HepG2 (cell line): Measurements from ENCODE around the gene CCNYL1. TPM values are rescaled to one million over a fixed set of nuclear protein-coding genes. Genes with fewer than 3 reads are reported as not detected.

Experiments
- BRD4 ChIP-seq: sonication (generic); formaldehyde crosslinking; IDR thresholded peaks from 2 replicates; pipeline ENCODE4 v1.4.0; 2020; ENCODE audit warnings: missing genetic modification reagents
- DNMT3B ChIP-seq: conservative IDR thresholded peaks from 2 replicates; pipeline ENCODE4 v1.6.1; 2016; ENCODE audit warnings: missing biosample characterization, control low read depth
- FOXK1 ChIP-seq: sonication (generic); formaldehyde crosslinking; IDR thresholded peaks from 2 replicates; pipeline ENCODE4 v1.4.0; 2020; ENCODE audit warnings: low read depth, missing genetic modification reagents, borderline replicate concordance
- HOXA3 ChIP-seq: sonication (generic); formaldehyde crosslinking; IDR thresholded peaks from 2 replicates; pipeline ENCODE4 v1.5.0; 2020; ENCODE audit warnings: missing genetic modification reagents
- MZF1 ChIP-seq: sonication (generic); formaldehyde crosslinking; IDR thresholded peaks from 2 replicates; pipeline ENCODE4 v1.8.1; 2023; ENCODE audit warnings: mild to moderate bottlenecking, missing genetic modification reagents, borderline replicate concordance
- PAF1 ChIP-seq: IDR thresholded peaks from 2 replicates; pipeline ENCODE4 v1.6.1; 2016; ENCODE audit warnings: missing genetic modification reagents, missing compliant biosample characterization
- PAX8 ChIP-seq: sonication (generic); formaldehyde crosslinking; IDR thresholded peaks from 2 replicates; pipeline ENCODE4 v1.8.0; 2022; ENCODE audit warnings: mild to moderate bottlenecking, missing genetic modification reagents, borderline replicate concordance
- PCBP1 ChIP-seq: fragments of 200-400 bp; formaldehyde crosslinking; IDR thresholded peaks from 2 replicates; pipeline ENCODE4 v1.6.1; 2017; ENCODE audit warnings: mild to moderate bottlenecking, low read depth, low read length, borderline replicate concordance
- TSC22D2 ChIP-seq: sonication (generic); formaldehyde crosslinking; IDR thresholded peaks from 2 replicates; pipeline ENCODE4 v1.5.1; 2020; ENCODE audit warnings: missing genetic modification reagents, mild to moderate bottlenecking, borderline replicate concordance
- ZKSCAN1 ChIP-seq: fragments of 150-350 bp; IDR thresholded peaks from 2 replicates; pipeline ENCODE4 v1.6.1; 2014; ENCODE audit warnings: low read length
- ZNF331 ChIP-seq: sonication (generic); formaldehyde crosslinking; IDR thresholded peaks from 2 replicates; pipeline ENCODE4 v1.4.0; 2020; ENCODE audit warnings: missing genetic modification reagents
- ZNF878 ChIP-seq: sonication (generic); formaldehyde crosslinking; IDR thresholded peaks from 2 replicates; pipeline ENCODE4 v1.8.1; 2023; ENCODE audit warnings: mild to moderate bottlenecking, missing genetic modification reagents, moderate library complexity
- polyA plus RNA-seq, 8 experiments: library from polyadenylated mRNA; depleted of rRNA in 3 of 8; stranded (reverse) in 7 of 8; unstranded in 1 of 8; fragments of >200 nt; fragmentation: Illumina TruSeq in 4 of 8; extraction: Trizol in 4 of 8; gene quantifications; 2 replicates each; pipeline versions ENCODE4 v1.2.1 to v1.2.3, GENCODE V29; 2011 to 2016; ENCODE audit warnings: low read depth in 4 of 8, missing spikeins in 1 of 8, mixed read lengths in 1 of 8; ENCODE audit not compliant: insufficient read depth in 1 of 8
- total RNA-seq, 5 experiments: library from RNA; depleted of rRNA; stranded (reverse); fragments of >200 nt; fragmentation: Illumina TruSeq; extraction: Trizol; gene quantifications; 2 replicates each; pipeline ENCODE4 v1.2.3, GENCODE V29; 2016; ENCODE audit warnings: low read depth in 1 of 5
- TF ChIP-seq, protein P1 (sequence below): sonication (generic); formaldehyde crosslinking; IDR thresholded peaks from 2 replicates; pipeline ENCODE4 v1.9.0; 2022; ENCODE audit warnings: low read depth, missing genetic modification reagents
- TF ChIP-seq, protein P2 (sequence below): sonication (generic); formaldehyde crosslinking; IDR thresholded peaks from 2 replicates; pipeline ENCODE4 v1.9.0; 2021; ENCODE audit warnings: missing genetic modification reagents, borderline replicate concordance
- TF ChIP-seq, protein P3 (sequence below): sonication (generic); formaldehyde crosslinking; IDR thresholded peaks from 2 replicates; pipeline ENCODE4 v1.4.0; 2020; ENCODE audit warnings: missing genetic modification reagents, borderline replicate concordance
- TF ChIP-seq, protein P4 (sequence below): sonication (generic); formaldehyde crosslinking; IDR thresholded peaks from 2 replicates; pipeline ENCODE4 v1.8.0; 2022; ENCODE audit warnings: mild to moderate bottlenecking, missing genetic modification reagents, borderline replicate concordance
- TF ChIP-seq, protein P5 (sequence below): sonication (generic); formaldehyde crosslinking; IDR thresholded peaks from 2 replicates; pipeline ENCODE4 v1.4.0; 2020; ENCODE audit warnings: low read depth, mild to moderate bottlenecking, missing genetic modification reagents
- TF ChIP-seq, protein P6 (sequence below): sonication (generic); formaldehyde crosslinking; IDR thresholded peaks from 2 replicates; pipeline ENCODE4 v1.4.0; 2020; ENCODE audit warnings: missing genetic modification reagents

CCNYL1 gene
- total and polyA plus RNA-seq, 2 of the 13 experiments (the other 11 are each of a cell fraction or from before 2014, with no cell fraction given): 12.5 to 16.2 TPM

DNA sequence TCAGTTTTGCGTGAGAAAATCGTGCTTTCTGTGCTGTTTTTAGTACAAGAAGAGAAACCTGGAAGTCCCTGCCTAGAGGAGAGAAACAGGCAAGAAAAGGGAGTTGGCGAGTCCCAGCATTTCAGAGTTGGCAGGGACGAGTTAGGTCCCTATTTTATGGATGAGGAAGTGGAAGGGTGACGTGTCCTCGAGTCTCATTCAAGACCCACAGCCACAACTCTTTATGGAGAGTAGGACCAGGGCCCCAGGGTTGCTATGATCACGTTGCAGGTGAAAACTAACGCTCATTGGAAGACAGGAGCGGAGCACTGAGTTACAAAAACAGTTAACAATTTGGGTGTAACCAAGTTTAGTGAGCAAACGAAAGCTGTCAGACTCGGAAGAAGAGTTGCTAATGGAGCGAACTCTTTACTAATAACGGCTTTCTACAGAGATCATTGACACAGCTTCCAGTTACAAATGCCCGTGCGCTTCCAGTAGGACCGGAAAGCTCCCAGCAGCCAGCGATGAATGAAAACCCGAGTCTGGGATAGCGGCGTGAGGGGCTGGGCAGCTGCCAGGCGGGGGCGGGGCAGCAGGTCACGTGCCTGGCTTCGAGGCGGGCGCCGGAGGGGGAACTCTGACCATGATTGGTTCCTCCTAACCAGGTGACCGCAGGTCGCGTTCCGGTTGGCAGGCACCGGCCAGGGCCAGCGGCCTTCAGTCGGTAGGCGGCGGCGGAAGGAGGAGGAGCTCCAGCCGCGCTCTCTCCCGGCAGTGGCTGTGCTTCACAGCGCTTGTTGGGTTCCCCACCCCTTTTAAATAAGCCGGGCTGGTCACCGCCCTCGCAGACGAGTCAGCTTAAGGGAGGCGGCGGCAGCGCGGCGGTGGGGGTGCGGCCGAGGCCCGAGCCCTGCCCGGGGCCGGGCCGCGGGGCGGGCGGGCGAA lies at the start of gene CCNYL1 (continued):
- TF ChIP-seq, protein P1, sequence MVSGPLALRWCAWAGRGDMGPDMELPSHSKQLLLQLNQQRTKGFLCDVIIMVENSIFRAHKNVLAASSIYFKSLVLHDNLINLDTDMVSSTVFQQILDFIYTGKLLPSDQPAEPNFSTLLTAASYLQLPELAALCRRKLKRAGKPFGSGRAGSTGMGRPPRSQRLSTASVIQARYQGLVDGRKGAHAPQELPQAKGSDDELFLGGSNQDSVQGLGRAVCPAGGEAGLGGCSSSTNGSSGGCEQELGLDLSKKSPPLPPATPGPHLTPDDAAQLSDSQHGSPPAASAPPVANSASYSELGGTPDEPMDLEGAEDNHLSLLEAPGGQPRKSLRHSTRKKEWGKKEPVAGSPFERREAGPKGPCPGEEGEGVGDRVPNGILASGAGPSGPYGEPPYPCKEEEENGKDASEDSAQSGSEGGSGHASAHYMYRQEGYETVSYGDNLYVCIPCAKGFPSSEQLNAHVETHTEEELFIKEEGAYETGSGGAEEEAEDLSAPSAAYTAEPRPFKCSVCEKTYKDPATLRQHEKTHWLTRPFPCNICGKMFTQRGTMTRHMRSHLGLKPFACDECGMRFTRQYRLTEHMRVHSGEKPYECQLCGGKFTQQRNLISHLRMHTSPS: no peak
- no peak for TF ChIP-seq HOXA3 (CRISPR knock-in tag)
- TF ChIP-seq, protein P2, sequence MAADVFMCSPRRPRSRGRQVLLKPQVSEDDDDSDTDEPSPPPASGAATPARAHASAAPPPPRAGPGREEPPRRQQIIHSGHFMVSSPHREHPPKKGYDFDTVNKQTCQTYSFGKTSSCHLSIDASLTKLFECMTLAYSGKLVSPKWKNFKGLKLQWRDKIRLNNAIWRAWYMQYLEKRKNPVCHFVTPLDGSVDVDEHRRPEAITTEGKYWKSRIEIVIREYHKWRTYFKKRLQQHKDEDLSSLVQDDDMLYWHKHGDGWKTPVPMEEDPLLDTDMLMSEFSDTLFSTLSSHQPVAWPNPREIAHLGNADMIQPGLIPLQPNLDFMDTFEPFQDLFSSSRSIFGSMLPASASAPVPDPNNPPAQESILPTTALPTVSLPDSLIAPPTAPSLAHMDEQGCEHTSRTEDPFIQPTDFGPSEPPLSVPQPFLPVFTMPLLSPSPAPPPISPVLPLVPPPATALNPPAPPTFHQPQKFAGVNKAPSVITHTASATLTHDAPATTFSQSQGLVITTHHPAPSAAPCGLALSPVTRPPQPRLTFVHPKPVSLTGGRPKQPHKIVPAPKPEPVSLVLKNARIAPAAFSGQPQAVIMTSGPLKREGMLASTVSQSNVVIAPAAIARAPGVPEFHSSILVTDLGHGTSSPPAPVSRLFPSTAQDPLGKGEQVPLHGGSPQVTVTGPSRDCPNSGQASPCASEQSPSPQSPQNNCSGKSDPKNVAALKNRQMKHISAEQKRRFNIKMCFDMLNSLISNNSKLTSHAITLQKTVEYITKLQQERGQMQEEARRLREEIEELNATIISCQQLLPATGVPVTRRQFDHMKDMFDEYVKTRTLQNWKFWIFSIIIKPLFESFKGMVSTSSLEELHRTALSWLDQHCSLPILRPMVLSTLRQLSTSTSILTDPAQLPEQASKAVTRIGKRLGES (CRISPR knock-in tag): no peak
- TF ChIP-seq ZNF878 (CRISPR knock-in tag): 0 out of 2 replicates have a peak, but pooled peaks have one; percentile 35
- TF ChIP-seq, protein P3, sequence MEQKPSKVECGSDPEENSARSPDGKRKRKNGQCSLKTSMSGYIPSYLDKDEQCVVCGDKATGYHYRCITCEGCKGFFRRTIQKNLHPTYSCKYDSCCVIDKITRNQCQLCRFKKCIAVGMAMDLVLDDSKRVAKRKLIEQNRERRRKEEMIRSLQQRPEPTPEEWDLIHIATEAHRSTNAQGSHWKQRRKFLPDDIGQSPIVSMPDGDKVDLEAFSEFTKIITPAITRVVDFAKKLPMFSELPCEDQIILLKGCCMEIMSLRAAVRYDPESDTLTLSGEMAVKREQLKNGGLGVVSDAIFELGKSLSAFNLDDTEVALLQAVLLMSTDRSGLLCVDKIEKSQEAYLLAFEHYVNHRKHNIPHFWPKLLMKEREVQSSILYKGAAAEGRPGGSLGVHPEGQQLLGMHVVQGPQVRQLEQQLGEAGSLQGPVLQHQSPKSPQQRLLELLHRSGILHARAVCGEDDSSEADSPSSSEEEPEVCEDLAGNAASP (CRISPR knock-in tag): 0 out of 2 replicates have a peak, but pooled peaks have one; percentile 9
- TF ChIP-seq DNMT3B (CRISPR knock-in tag): peak; percentile 50; the same call in 1 of the 2 replicates
- no peak for TF ChIP-seq PCBP1
- TF ChIP-seq MZF1 (CRISPR knock-in tag): no peak
- peak; percentile 70 for TF ChIP-seq FOXK1 (CRISPR knock-in tag)
- TF ChIP-seq BRD4: peak; percentile 71; the same call in 1 of the 2 replicates
- TF ChIP-seq ZNF331 (CRISPR knock-in tag): peak; percentile 63; the same call in 1 of the 2 replicates
- no peak for TF ChIP-seq PAX8
- no peak for TF ChIP-seq PAF1 (CRISPR knock-in tag)
- TF ChIP-seq ZKSCAN1: no peak
- TF ChIP-seq TSC22D2: peak; percentile 54; the same call in 1 of the 2 replicates
- TF ChIP-seq, protein P4, sequence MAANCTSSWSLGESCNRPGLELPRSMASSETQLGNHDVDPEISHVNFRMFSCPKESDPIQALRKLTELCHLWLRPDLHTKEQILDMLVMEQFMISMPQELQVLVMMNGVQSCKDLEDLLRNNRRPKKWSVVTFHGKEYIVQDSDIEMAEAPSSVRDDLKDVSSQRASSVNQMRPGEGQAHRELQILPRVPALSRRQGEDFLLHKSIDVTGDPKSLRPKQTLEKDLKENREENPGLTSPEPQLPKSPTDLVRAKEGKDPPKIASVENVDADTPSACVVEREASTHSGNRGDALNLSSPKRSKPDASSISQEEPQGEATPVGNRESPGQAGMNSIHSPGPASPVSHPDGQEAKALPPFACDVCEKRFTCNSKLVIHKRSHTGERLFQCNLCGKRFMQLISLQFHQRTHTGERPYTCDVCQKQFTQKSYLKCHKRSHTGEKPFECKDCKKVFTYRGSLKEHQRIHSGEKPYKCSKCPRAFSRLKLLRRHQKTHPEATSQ (CRISPR knock-in tag): peak; percentile 77
- TF ChIP-seq, protein P5, sequence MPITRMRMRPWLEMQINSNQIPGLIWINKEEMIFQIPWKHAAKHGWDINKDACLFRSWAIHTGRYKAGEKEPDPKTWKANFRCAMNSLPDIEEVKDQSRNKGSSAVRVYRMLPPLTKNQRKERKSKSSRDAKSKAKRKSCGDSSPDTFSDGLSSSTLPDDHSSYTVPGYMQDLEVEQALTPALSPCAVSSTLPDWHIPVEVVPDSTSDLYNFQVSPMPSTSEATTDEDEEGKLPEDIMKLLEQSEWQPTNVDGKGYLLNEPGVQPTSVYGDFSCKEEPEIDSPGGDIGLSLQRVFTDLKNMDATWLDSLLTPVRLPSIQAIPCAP: 0 out of 2 replicates have a peak, but pooled peaks have one; percentile 31
- TF ChIP-seq, protein P6, sequence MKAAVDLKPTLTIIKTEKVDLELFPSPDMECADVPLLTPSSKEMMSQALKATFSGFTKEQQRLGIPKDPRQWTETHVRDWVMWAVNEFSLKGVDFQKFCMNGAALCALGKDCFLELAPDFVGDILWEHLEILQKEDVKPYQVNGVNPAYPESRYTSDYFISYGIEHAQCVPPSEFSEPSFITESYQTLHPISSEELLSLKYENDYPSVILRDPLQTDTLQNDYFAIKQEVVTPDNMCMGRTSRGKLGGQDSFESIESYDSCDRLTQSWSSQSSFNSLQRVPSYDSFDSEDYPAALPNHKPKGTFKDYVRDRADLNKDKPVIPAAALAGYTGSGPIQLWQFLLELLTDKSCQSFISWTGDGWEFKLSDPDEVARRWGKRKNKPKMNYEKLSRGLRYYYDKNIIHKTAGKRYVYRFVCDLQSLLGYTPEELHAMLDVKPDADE (CRISPR knock-in tag): no peak
